Endometrial microvascular endothelial cells (primary cell): Measurements from ENCODE around the gene ZNF343. TPM values are rescaled to one million over a fixed set of nuclear protein-coding genes. Genes with fewer than 3 reads are reported as not detected.

ENCODE experiments used
- in situ Hi-C: cut with HindIII; loops from 2 replicates; pipeline ENCODE4 v1.10.0; 2017; ENCODE audit warnings: low sequenced_read_pairs, low pct_unique_long_range_greater_than_20kb; ENCODE audit errors: inconsistent ontology term
- total RNA-seq: library from RNA; depleted of rRNA; stranded (reverse); fragments of >200 nt; gene quantifications from one replicate; pipeline ENCODE4 v1.2.3, GENCODE V29; 2015; ENCODE audit errors: inconsistent ontology term

Gene ZNF343
- total RNA-seq, 1 donor from 2014 or later = 5.5 TPM

DNA sequence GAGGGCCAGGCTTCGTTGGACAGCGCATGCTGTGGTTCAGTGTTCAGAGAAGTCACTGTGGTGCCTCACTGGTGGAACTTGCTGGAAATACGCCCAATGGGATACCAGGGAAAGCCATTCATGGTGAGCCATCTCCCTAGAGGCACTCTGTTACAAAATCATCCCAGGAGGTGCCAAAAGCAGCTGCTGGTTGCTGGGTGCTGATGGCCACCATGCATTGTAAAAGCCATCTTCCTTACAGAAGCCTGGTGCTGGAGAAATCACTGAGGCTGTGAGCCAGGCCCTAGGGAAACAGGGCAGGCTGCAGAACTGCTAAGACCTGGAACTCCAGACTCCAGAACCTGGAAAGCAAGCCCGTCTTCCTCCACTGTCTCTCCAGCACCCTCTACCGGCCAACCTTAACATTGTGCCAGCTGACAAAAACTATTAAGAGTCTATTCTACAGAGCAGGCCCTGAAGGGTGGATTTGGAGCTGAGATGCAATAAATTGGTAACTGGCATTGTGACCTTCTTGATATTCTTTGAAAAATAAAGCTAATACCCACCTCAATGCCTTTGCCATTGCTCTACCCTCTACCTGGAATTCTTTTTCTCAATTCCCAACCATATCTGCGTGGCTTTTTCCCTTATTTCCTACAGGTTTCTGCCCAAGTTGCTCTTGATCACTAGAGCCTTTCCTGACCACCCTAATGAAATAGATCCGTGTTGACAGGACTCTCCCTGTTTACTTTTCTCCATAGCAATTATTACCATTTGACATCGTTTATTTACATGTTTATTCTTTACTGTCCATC, 56.6 kb downstream of the ZNF343 start:
- in situ Hi-C loops = no loop called here

GRCh38 chr20:2451422-2451821, 57.3 kb downstream of the ZNF343 start:
- in situ Hi-C loops = no loop called here

DNA sequence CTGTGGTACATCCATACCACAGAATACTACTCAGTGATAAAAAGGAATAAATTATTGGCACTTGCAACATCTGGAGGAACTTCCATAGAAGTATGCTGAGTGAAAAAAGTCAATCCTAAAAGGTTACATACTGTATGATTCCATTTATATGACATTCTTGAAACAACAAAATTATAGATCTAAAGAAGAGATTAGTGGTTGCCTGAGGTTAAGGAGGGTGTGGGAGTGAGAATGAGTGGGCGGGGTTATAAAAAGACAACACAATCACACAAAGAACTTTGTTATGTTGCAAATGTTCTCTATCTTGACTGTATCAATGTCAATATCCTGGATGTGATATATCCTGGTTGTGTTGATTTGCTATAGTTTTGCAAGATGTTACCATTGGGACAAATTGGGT, 59.3 kb downstream of the ZNF343 start:
- in situ Hi-C loops = no loop called here

DNA sequence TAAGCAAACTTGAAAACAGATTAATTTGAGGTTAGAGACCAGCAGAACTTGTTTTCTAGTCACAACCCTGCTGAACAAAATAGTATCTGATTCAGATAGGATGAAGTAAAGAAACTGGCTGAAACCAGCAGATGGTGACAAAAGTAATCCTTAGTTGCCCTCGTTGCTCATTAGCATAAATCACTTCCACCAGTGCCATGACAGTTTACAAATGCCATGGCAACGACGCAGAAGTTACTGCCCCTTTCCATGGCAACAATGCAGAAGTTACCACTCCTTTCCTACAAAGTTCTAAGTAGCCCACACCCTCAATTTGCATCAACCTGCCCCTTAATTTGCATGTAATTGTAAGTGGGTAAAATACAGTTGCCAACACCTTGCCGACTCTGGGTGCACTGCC, 61.9 kb downstream of the ZNF343 start:
- in situ Hi-C loops = no loop called here

Other genes with a start within 250 kb of the ZNF343 start
- not detected for gene TGM3, start 212.9 kb downstream of the ZNF343 start, total RNA-seq
- not detected for gene TGM6, start 128.0 kb downstream of the ZNF343 start, total RNA-seq
- 653 TPM for gene SNRPB, start 38.1 kb downstream of the ZNF343 start, total RNA-seq
- not detected for gene TMC2, start 27.7 kb upstream of the ZNF343 start, total RNA-seq
- 190 TPM for gene NOP56, start 143.7 kb upstream of the ZNF343 start, total RNA-seq
- gene IDH3B, start 155.3 kb upstream of the ZNF343 start, total RNA-seq = 108 TPM
- 0.37 TPM for gene EBF4, start 183.9 kb upstream of the ZNF343 start, total RNA-seq